ENCODE data around the gene CDIP1.

The CDIP1 gene

DNA sequence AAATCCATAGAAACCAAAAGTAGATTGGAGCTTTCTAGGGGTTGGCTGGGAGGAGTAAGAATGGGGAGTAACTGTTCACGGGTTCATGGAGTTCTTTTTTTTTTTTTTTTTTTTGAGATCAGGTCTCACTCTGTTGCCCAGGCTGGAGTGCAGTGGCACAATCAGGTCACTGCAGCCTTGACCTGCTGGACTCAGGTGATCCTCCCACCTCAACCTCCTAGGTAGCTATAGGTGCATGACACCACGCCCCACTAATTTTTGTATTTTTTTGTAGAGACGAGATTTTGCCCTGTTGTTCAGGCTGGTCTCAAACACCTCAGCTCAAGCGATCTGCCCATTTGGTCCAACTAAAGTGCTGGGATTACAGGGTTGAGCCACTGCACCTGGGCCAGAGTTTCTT is 65.7 kb downstream of the CDIP1 start:
- TF ChIP-seq, protein P1, sequence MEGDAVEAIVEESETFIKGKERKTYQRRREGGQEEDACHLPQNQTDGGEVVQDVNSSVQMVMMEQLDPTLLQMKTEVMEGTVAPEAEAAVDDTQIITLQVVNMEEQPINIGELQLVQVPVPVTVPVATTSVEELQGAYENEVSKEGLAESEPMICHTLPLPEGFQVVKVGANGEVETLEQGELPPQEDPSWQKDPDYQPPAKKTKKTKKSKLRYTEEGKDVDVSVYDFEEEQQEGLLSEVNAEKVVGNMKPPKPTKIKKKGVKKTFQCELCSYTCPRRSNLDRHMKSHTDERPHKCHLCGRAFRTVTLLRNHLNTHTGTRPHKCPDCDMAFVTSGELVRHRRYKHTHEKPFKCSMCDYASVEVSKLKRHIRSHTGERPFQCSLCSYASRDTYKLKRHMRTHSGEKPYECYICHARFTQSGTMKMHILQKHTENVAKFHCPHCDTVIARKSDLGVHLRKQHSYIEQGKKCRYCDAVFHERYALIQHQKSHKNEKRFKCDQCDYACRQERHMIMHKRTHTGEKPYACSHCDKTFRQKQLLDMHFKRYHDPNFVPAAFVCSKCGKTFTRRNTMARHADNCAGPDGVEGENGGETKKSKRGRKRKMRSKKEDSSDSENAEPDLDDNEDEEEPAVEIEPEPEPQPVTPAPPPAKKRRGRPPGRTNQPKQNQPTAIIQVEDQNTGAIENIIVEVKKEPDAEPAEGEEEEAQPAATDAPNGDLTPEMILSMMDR (IDR thresholded peaks at IDR 0.05; ENCODE audit: control insufficient read depth, insufficient read depth, low read depth, low read length, missing control alignments), result no peak
- no peak for DNase-seq (ENCODE audit: low read depth)
- no peak overlapping the region for H3K4me3 ChIP-seq (ENCODE audit: control insufficient read depth, low read depth, low read length)

DNA sequence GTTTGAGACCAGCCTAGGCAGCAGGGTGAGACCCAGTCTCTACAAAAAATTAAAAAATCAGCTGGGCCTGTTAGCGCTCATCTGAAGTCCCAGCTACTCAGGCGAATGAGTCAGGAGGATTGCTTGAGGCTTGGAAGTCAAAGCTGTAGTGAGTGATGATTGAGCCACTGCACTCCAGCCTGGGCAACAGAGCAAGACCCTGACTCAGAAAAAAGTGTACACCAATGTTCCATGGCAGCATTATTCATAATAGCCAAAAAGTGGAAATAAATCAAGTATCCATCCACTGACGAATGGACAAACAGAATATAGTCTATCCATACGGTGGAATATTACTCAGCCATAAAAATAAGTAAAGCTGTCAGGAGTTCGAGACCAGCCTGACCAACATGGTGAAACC is 66.7 kb downstream of the CDIP1 start:
- H3K4me3 ChIP-seq (ENCODE audit: control insufficient read depth, low read depth, low read length), result no peak overlapping the region
- no peak for DNase-seq (ENCODE audit: low read depth)
- TF ChIP-seq, protein P1 (IDR thresholded peaks at IDR 0.05; ENCODE audit: control insufficient read depth, insufficient read depth, low read depth, low read length, missing control alignments), result no peak

DNA sequence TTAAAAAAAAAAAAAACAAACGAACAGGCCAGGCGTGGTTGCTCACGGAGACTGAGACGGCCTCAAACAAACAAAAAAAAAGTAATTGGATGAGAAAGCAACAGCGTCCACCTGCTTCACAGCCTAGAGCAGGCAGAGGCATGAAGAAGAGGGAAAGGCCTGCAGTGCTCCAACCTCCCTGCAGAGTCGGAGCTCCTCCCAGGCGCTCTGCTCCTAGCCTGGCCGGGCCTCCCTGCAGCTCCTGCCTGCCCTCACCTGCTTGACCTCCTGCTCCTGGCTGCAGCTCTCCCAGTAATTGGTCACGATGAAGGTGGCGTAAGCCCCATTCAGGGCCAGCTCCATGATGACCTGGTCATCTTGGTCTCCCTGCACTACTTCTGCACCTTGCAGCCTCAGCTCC is 69.6 kb downstream of the CDIP1 start:
- H3K4me3 ChIP-seq (ENCODE audit: control insufficient read depth, low read depth, low read length), result no peak overlapping the region
- no peak for DNase-seq (ENCODE audit: low read depth)

DNA sequence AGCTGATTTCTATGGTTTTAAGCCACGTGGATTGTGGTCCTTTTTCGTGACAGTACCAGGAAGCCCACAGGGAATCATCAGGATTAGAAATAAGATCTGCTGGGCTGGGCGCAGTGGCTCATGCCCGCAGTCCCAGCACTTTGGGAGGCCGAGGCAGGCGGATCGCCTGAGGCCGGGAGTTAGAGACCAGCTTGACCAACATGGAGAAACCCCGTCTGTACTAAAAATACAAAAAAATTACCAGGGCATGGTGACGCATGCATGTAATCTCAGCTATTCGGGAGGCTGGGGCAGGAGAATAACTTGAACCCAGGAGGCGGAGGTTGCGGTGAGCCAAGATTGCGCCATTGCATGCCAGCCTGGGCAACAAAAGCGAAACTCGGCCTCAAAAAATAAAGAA is 70.7 kb downstream of the CDIP1 start:
- TF ChIP-seq, protein P1 (IDR thresholded peaks at IDR 0.05; ENCODE audit: control insufficient read depth, insufficient read depth, low read depth, low read length, missing control alignments), result no peak
- DNase-seq (ENCODE audit: low read depth), result no peak
- H3K4me3 ChIP-seq (ENCODE audit: control insufficient read depth, low read depth, low read length), result no peak overlapping the region

More for the DNA sequence above, 69.6 kb downstream of the CDIP1 start:
- TF ChIP-seq, protein P1 (IDR thresholded peaks at IDR 0.05; ENCODE audit: control insufficient read depth, insufficient read depth, low read depth, low read length, missing control alignments), result no peak

DNA sequence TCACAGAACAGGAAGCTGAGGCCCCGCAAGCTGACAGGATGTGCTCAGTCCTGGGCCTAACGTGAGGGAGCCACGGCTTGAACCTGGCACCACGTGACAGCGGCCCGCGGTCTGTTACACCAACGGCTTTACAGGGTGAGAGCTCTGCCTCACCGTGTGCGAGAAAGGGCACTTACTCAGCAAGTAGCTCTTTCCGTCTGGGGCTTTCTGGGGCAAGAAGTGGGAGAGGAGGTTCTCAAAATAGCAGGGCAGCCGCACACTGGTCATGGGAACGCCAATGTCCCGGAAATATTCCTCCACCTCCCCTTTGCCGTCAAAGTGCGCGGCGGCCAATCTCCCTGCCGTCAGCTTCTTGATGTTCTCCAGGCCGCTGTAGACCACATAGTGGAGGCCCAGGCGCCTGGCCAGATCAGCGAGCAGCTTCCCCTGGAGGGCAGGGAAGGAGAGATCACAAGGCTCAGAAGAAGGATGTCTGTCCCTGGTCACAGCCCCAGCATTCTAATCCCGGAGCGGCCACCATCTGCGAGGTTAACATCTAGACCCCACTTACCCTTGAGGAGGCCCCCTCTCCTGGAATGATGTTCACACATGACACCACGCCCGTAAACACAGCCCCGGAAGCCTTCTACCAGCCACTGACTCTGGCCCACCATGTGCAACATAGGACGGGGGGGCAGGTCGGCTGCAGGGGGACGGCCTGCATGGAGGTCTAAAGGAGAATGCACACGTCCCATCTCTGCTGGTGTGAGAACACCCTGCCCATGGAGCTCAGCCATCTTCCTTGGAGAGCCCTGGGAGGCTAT is 72.4 kb downstream of the CDIP1 start:
- no peak overlapping the region for H3K4me3 ChIP-seq (ENCODE audit: control insufficient read depth, low read depth, low read length)
- DNase-seq (ENCODE audit: low read depth), result no peak
- TF ChIP-seq, protein P1 (IDR thresholded peaks at IDR 0.05; ENCODE audit: control insufficient read depth, insufficient read depth, low read depth, low read length, missing control alignments), result no peak

DNA sequence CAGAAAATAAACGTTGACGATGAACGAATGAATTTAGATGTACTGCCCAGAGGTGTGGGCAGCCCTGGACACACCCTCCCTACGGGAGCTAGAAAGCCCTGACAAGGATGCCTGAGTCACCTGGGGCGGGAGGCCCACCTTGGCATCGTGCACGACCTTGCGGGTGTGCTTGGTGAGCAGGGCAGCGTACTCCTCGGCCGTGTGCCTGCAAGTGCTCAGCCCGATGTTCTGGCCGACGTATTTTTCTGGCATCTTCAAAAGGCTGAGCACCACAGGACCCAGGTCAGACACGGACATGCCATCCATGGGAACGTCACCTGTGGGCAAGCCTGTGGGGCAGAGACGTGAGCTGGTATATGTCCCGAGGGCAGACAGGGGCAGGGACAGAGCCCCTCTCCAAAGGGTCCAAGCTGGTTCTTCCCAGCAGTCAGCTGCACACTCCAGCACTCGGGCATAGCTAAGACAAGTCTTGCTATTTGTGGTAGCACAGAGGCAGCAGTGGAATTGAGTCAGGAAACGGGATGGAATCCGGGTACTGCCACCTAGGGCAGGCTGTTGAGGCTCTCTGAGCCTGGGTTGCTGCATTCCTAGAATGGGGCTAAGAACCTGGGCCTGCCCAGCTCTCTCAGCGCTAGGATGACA is 74.9 kb downstream of the CDIP1 start:
- H3K4me3 ChIP-seq (ENCODE audit: control insufficient read depth, low read depth, low read length), result no peak overlapping the region
- no peak for DNase-seq (ENCODE audit: low read depth)
- TF ChIP-seq, protein P1 (IDR thresholded peaks at IDR 0.05; ENCODE audit: control insufficient read depth, insufficient read depth, low read depth, low read length, missing control alignments), result no peak
